GM04503 (cell line): ENCODE measurements around the gene LRCH3.

Experiments used
- DNase-seq: peaks from one replicate; pipeline ENCODE4 v3.0.0-alpha.2; 2012; ENCODE audit warnings: low read depth

LRCH3 gene

DNA sequence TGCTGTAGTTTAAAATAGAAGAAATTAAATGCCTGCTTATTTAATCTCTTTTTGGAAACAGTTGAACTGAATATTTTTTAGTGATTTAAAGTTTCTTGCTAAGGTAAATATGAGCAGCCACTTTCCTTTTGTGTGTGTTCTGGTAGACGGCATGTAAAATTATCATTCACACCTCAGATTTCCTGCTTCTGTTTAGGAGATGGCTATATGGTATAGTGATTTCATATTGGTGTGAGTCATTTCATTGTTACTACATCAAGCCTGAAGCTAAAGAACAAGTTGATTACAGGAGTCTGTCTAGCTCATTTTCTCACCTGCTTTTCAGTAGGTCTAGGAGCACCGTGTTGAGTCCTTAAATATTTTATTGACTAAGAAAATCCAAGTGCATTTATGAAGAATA is 2.2 kb downstream of the LRCH3 start:
- DNase-seq = no peak

- no peak for DNase-seq
Measured at GRCh38 chr3:197794115-197794514, 3.1 kb downstream of the LRCH3 start.

DNA sequence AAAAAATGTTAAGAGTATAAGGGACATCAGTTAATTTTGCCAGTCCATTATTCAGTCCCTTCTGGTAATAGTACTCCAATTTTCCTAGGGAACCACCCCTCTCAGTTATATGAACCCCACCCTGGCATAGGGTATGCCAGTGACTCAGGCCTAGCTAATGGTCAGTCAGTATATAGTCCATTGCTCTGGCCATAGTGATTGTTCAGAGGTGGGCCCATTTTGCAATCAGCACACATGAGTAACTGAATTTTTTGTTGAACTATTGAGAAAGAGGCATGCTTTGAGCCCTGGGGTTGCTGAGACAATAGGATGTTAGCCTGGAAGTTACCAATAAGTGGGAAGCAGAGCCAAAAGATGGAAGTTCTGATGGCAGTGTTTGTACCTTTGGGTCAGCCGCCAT is 4.1 kb downstream of the LRCH3 start:
- DNase-seq = peak; percentile 71

DNA sequence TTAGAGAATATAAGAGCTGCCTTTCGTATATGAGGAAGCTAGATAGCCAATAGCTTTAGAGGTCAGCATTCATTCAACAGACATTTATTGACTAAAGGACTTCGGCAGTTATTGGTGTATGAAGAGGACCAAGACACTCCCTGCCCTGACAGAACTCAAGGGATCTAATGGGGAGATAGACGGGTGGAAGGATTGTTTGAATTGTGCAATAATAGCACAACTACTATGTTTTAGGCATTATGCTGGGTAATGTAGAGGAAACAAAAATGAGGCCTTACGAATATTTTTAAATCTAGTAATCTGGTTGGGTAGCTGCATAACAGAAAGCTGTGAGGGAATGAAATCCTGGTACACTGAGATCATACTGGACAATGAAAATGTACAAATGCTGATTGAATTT is 5.0 kb downstream of the LRCH3 start:
- no peak for DNase-seq

GRCh38 chr3:197798863-197799262 is 7.8 kb downstream of the LRCH3 start:
- no peak for DNase-seq

DNA sequence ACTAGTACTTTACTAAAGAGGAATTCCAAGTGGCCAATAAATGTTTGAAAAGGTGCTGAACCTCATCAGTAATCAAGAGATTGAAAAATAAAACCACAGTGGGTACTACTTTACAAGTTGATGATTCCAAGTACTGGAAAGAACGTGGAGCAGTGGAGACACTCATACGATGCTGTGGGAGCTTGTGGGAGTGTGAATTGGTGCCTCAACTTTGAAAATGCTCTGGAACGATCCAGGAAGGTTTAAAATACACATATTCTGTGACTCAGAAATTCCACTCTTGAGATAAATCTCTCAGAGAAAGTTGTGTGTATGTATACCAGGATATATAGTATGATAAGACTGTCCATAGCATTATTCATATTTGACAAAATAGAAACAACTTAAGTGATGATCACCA is 9.3 kb downstream of the LRCH3 start:
- DNase-seq = no peak

DNA sequence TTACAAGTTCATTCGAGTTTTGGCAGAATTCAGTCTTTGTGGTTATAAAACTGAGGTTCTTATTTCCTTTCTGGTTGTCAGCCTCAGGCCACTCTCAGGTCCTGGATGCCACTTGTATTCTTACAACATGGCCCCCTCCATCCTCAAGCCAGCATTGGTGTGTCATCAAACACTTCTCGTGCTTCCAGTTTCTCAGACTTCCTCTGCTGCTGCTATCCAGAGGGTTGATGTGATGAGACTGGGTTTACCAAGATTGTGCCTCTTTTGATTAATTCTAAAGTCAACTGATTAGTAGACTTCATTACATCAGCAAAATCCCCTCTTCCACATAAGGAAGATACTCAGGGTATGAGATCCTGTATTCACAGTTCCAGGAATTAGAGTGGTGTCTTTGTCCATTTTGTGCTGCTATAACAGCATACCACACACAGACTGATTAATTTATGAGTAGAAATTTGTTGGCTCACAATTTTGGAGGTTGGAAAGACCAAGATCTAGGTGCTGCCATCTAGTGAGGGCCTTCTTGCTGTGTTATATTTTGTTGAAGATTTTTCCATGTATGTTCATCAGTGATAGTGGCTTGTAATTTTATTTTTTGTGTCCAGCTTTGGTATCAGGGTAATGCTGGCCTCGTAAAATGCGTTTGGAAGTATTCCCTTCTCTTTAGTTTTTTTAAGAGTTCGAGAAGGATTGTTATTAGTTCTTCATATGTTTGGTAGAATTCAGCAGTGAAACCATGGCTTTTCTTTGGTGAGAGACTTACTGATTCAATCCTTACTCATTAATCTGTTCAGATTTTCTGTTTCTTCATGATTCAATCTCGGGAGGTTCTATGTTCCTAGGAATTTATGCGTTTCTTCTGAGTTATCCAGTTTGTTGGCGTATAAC is 11.1 kb downstream of the LRCH3 start:
- DNase-seq = no peak

GRCh38 chr3:197802779-197803459 is 11.9 kb downstream of the LRCH3 start:
- DNase-seq = no peak

- DNase-seq = no peak
Measured at GRCh38 chr3:197804511-197804910, 13.5 kb downstream of the LRCH3 start.

GRCh38 chr3:197807969-197808587 is 17.0 kb downstream of the LRCH3 start:
- no peak for DNase-seq

DNA sequence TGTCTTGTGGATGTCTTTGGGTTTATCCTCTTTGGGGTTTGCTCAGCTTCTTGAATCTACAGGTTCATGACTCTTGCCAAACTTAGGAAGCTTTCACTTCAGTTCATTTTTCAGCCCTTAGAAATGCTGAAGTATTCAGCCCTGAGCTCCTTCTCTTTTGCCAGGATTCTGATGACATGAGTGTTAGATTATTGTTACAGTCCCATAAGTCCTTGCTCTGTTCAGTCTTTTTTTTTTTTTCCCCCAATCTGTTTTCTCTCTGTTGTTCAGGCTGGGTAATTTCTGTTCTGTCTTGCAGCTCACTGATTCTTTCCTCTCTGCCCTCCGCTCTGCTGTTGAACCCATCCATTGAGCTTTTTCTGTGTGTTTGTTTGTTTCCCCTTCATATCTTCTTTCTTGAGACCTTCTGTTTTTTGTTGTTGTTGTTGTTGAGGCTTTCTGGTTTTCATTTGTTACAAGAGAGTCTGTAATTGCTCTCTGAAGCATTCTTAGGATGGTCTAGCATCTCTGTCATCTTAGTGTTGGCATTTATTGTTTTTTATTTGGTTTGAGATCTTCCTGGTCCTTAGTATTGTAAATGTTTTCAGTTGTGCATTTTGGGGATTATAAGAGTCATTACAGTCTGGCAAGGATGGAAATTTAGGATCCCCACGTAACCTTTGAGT is 18.4 kb downstream of the LRCH3 start:
- DNase-seq = peak; percentile 83

DNA sequence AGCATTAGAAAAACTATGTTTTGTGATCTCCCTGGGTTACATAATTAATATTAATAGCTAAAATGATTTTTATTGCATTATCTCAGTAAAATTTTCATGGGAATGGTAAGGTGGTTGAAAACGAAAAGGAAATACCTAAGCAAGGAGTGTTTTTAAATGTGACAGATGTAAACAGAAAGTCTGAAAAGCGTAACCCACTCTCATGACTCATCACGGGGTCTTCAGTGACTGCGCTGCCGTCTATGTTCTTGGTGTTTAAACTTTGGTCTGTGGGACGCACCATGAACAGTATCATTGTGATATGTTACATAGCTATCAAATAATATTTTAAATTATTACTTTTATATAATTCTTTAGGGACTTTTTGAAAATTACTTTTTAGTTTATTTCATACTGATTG is 19.8 kb downstream of the LRCH3 start:
- no peak for DNase-seq

DNA sequence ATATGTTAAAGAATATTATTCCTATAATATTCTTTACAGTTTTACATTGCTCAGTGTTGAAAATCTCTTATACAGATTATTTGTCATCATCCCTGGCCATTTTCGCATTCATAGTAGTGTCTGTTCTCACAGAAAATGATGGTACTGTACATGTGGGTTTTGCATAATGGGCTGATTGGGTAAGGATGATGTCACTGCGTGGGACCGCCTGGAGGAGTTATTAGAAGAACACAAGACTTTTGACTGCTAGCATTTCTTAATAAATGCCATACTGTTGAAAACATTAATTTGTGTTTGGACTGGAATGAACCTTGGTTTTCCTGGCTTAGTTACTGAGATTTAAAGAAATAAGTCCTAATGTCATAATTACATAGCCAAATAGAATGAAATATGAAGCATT is 20.3 kb downstream of the LRCH3 start:
- peak; percentile 91 for DNase-seq

DNA sequence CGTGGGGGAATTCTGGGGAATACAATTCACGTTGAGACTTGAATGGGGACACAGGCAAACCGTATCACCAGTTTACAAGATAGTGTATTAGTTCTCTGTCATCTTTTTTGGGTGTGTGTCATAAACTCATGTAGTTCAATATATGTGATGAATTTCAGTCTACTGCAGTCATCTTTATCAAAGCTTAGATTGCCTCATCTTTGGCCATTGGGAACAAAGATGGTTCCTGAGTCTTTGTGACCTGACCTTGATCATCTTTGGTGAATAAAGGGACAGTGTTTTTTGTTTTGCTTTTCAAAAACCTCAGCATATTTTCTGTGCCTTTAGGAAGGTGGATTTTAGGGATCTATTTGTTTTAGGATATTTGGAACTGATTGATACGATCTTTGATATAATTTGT is 23.3 kb downstream of the LRCH3 start:
- no peak for DNase-seq

DNA sequence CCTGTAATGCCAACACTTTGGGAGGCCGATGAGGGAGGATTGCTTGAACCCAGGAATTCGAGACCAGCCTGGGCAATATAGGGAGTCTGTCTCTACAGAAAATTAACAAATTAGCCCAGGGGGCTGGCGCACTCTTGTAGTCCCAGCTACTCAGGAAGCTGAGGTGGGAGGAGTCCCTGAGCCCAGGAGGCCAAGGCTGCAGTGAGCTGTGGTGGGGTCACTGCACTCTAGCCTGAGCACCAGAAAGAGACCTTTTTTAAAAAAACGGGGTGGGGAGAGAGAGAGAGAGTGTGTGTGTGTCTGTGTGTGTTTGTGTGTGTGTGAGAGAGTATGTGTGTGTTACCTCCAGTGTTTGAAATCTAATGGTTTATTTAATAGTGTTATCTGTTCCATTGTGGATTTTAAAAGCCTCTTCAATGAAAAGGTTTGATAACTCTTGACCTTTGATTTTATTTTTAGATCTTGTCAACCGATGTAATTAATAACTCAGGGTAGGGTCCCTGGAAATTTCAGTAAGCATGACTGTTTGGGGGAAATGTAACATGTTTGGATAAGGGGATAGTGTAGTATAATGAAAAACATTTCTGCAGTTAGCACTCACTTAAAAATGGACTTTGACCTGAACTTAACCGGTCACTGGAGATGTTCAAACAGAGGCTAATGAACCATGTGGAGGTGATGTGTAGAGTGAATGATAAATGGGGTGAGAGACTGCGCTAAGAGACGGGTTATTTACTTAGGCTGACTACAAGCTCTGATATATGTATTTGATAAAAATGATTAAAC is 29.7 kb downstream of the LRCH3 start:
- no peak for DNase-seq

GRCh38 chr3:197829397-197830045 is 38.5 kb downstream of the LRCH3 start:
- DNase-seq = no peak

- no peak for DNase-seq
Measured at GRCh38 chr3:197830308-197830966, 39.4 kb downstream of the LRCH3 start.

DNA sequence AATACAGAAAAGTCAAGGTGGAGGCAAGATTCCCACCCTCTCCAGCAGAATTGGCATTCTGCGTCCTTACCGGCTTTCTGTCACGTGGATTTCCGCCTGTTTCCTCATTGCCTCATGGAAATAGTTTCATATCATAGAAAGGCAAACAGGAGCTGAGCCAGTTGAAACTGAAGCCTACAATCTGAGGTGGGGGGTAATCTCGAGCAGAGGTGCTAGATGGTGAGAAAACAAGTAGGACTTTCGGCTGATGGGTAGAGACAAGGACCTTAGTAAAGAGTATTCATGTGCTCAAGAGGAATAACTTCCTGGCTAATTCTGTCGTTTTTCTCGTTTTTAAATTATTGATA is 39.9 kb downstream of the LRCH3 start:
- DNase-seq = no peak

DNA sequence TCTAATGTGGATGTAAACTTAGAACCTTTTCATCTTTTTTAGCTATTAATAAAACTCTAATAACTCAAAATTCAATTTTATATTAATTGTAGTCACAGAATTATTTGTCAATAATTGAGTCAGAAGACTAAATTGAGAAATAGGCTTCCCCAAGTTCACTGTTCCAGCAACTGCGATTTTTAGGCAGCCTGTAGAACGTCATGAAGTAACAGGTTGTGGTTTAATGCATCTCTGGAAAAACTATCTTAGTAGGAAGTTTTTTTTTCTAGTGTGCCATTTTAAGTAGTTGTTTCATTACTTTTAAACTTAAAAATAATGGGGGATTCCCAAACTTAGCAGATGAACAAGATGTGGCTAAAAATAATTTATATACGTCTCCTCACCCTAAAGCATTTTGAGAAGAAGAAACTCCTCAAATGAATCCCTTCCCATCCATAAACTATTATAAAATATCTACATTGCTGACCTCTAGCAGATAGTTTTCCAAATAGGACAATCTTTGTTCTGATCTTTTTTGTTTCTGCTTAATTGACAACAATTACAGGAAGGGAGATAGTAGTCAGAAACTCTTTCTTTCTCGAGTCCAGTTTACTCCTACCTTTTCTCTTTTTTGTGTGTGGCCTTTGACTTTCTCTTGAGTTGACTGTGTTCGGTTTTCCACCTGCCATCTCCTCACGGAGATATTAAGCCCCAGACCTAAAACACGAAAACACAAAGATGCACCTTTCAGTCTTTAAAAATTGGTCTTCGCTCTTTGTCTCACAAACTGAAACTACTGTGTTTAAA is 43.1 kb downstream of the LRCH3 start:
- no peak for DNase-seq

DNA sequence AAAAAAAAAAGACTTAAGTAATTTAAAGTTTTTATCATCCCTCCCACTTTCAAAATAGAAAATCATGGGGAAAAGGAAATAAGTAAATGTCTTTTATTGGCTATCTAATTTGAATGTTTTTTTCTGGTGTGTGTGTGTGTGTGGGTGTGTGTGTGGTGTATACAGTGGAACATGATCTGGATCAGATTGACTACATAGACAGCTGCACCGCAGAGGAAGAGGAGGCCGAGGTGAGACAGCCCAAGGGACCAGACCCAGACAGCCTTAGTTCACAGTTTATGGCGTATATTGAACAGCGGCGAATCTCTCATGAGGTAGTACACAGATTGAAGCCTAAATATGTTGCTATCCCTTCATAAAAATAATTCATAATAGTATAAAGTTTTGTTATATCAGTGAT is 44.5 kb downstream of the LRCH3 start:
- no peak for DNase-seq
